ENCODE data around the gene PACS2. TPM values are rescaled to one million over a fixed set of nuclear protein-coding genes. Genes with fewer than 3 reads are reported as not detected.
"Not testable (repeated sequence)": the region's sequence is repeated elsewhere in the genome, so short reads cannot be mapped to it uniquely, and the experiment has no call there.

The PACS2 gene
- total RNA-seq, 1 experiment from 2014 or later: 27.3 TPM

DNA sequence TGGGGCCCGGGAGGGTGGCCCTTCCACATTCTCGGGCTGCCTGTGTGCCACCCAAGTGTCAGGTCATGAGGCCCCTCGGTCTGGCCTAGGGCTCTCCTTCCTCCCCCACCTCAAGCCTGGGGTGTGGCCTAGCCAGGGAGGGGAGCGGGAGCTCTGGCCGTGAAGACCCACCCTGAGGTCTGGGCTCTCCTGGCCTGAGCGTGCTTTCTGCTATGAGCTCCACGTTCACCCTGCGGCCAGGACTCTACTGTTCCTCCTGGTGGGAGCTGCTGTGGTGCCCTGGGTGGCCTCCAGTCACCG, 12.0 kb downstream of the PACS2 start:
- Histone ChIP-seq H3K4me3 (no peak overlapping the region), H3K27me3 (replicated peaks) (no peaks in the 10 kb centered on the region), H3K9me3 (replicated peaks) (no peaks in the 10 kb centered on the region; the same call in 1 of the 2 replicates), H3K4me1 (replicated peaks) (peaks cover 16% of the 10 kb centered on the region), H3K36me3 (no peaks in the 10 kb centered on the region), H3K27ac (no peak overlapping the region)
- no peak for DNase-seq (ENCODE audit: low read depth in 1 of 2, low spot score in 2 of 2)

GRCh38 chr14:105326891-105327694, 12.5 kb downstream of the PACS2 start:
- H3K4me1 ChIP-seq (replicated peaks): peaks cover 17% of the 10 kb centered on the region

GRCh38 chr14:105327695-105328045, 13.1 kb downstream of the PACS2 start:
- not testable (repeated sequence) for H3K4me3 ChIP-seq; H3K27ac ChIP-seq; H3K27me3 ChIP-seq (replicated peaks); H3K9me3 ChIP-seq (replicated peaks); H3K36me3 ChIP-seq; DNase-seq (ENCODE audit: low read depth in 1 of 2, low spot score in 2 of 2)
- H3K4me1 ChIP-seq (replicated peaks): peaks cover 17% of the 10 kb centered on the region

More at GRCh38 chr14:105326891-105327694, 12.5 kb downstream of the PACS2 start:
- H3K27ac ChIP-seq: no peak overlapping the region
- no peak overlapping the region for H3K4me3 ChIP-seq
- H3K36me3 ChIP-seq: no peaks in the 10 kb centered on the region
- peaks cover 2% of the 10 kb centered on the region; the same call in 1 of the 2 replicates for H3K9me3 ChIP-seq (replicated peaks)
- DNase-seq (ENCODE audit: low read depth in 1 of 2, low spot score in 2 of 2): no peak
- no peaks in the 10 kb centered on the region for H3K27me3 ChIP-seq (replicated peaks)

- Histone ChIP-seq H3K36me3 (no peaks in the 10 kb centered on the region), H3K4me1 (replicated peaks) (peaks cover 13% of the 10 kb centered on the region), H3K4me3 (no peak overlapping the region), H3K27me3 (replicated peaks) (no peaks in the 10 kb centered on the region), H3K27ac (no peak overlapping the region), H3K9me3 (replicated peaks) (peaks cover 2% of the 10 kb centered on the region; the same call in 1 of the 2 replicates)
- DNase-seq (ENCODE audit: low read depth in 1 of 2, low spot score in 2 of 2): no peak
These were observed 13.6 kb downstream of the PACS2 start for GRCh38 chr14:105328070-105328677.

- Histone ChIP-seq H3K4me1 (replicated peaks) (peaks cover 6% of the 10 kb centered on the region), H3K36me3 (no peaks in the 10 kb centered on the region)
These were observed 14.3 kb downstream of the PACS2 start for GRCh38 chr14:105328678-105329390.

DNA sequence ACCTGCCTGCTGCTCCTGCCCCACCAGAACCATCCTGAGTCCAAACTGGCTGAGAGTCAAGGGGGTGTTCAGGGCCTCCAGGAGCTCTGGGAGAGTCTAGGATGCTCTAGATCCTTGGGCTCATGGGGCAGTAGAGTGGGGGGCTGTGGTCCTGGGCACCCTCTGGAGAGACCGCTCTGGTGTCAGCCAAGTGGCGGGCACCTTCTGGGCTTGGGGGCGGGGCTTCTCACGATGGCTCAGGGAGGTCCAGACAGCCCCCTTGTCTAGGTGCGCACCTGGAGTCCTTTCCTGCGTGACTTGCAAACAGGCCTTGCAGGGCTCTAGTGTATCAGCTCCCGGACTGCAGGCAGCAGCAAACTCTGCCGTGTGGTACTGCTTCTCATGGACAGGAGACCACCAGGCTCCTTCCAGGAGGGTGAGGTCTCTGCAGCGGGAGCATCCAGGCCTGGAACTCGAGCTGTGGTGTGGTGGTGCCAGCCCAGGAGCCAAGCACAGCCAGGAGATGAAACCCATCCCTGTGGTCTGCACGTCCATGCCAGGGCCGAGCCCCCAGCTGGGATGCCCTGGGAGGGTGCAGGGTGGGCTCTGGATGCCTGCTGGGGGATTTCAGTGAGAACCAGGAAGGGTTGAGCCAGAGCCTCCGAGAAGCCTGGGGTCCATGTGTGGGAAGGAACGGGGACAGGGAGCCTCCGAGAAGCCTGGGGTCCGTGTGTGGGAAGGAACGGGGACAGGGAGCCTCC, 15.0 kb downstream of the PACS2 start:
- peaks cover 6% of the 10 kb centered on the region for H3K4me1 ChIP-seq (replicated peaks)
- no peaks in the 10 kb centered on the region for H3K27me3 ChIP-seq (replicated peaks)
- no peak overlapping the region for H3K27ac ChIP-seq
- peaks cover 2% of the 10 kb centered on the region; the same call in 1 of the 2 replicates for H3K9me3 ChIP-seq (replicated peaks)
- no peak overlapping the region for H3K4me3 ChIP-seq
- H3K36me3 ChIP-seq: no peaks in the 10 kb centered on the region
- no peak for DNase-seq (ENCODE audit: low read depth in 1 of 2, low spot score in 2 of 2)

More at GRCh38 chr14:105328678-105329390, 14.3 kb downstream of the PACS2 start:
- no peak overlapping the region for H3K27ac ChIP-seq
- no peaks in the 10 kb centered on the region for H3K27me3 ChIP-seq (replicated peaks)
- H3K9me3 ChIP-seq (replicated peaks): peaks cover 2% of the 10 kb centered on the region; the same call in 1 of the 2 replicates
- no peak overlapping the region for H3K4me3 ChIP-seq
- no peak for DNase-seq (ENCODE audit: low read depth in 1 of 2, low spot score in 2 of 2)

- Histone ChIP-seq H3K9me3 (replicated peaks) (peaks cover 2% of the 10 kb centered on the region; the same call in 1 of the 2 replicates), H3K27ac (no peak overlapping the region), H3K4me3 (no peak overlapping the region), H3K36me3 (no peaks in the 10 kb centered on the region), H3K4me1 (replicated peaks) (peaks cover 6% of the 10 kb centered on the region), H3K27me3 (replicated peaks) (no peaks in the 10 kb centered on the region)
- no peak for DNase-seq (ENCODE audit: low read depth in 1 of 2, low spot score in 2 of 2)
These were observed 15.9 kb downstream of the PACS2 start for GRCh38 chr14:105330491-105330895.

- Histone ChIP-seq H3K27me3 (replicated peaks) (no peaks in the 10 kb centered on the region), H3K4me1 (replicated peaks) (peaks cover 6% of the 10 kb centered on the region), H3K4me3 (no peak overlapping the region), H3K27ac (no peak overlapping the region), H3K9me3 (replicated peaks) (peaks cover 2% of the 10 kb centered on the region; the same call in 1 of the 2 replicates), H3K36me3 (no peaks in the 10 kb centered on the region)
- DNase-seq (ENCODE audit: low read depth in 1 of 2, low spot score in 2 of 2): no peak
These were observed 17.2 kb downstream of the PACS2 start for GRCh38 chr14:105331575-105332349.

GRCh38 chr14:105332350-105332874, 17.9 kb downstream of the PACS2 start:
- H3K4me1 ChIP-seq (replicated peaks): peaks cover 6% of the 10 kb centered on the region

DNA sequence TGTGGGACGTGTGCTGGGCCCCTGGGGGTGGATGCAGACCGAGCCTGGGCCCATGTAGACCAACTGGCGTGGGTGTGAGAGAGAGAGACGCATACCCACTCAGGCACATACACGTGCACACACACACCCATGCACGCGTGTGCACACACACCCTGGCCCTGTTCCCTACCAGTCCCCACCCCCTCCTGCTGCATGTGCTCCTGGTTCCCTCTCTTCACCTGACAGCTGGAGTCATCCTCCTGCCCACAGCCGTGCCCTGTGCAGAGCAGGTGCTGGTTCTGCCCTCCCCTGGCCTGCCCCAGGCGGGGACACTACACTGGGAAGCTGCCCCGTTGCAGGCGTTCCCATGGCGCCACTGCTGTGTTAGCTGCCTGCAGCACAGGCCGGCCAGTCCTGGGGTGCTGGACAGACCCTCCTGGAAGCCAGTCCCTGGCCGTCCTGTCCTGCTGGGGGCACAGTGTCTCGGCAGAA, 18.5 kb downstream of the PACS2 start:
- Histone ChIP-seq H3K9me3 (replicated peaks) (peaks cover 2% of the 10 kb centered on the region; the same call in 1 of the 2 replicates), H3K4me3 (no peak overlapping the region), H3K27ac (no peak overlapping the region), H3K27me3 (replicated peaks) (no peaks in the 10 kb centered on the region), H3K4me1 (replicated peaks) (peaks cover 6% of the 10 kb centered on the region), H3K36me3 (no peaks in the 10 kb centered on the region)
- no peak for DNase-seq (ENCODE audit: low read depth in 1 of 2, low spot score in 2 of 2)

More at GRCh38 chr14:105332350-105332874, 17.9 kb downstream of the PACS2 start:
- H3K4me3 ChIP-seq: no peak overlapping the region
- H3K27ac ChIP-seq: no peak overlapping the region
- no peak for DNase-seq (ENCODE audit: low read depth in 1 of 2, low spot score in 2 of 2)
- H3K36me3 ChIP-seq: no peaks in the 10 kb centered on the region
- H3K27me3 ChIP-seq (replicated peaks): no peaks in the 10 kb centered on the region
- H3K9me3 ChIP-seq (replicated peaks): peaks cover 2% of the 10 kb centered on the region; the same call in 1 of the 2 replicates

- H3K9me3 ChIP-seq (replicated peaks): peaks cover 2% of the 10 kb centered on the region; the same call in 1 of the 2 replicates
- peaks cover 6% of the 10 kb centered on the region for H3K4me1 ChIP-seq (replicated peaks)
- H3K4me3 ChIP-seq: no peak overlapping the region
- no peak for DNase-seq (ENCODE audit: low read depth in 1 of 2, low spot score in 2 of 2)
- H3K27me3 ChIP-seq (replicated peaks): no peaks in the 10 kb centered on the region
- H3K36me3 ChIP-seq: no peaks in the 10 kb centered on the region
- H3K27ac ChIP-seq: no peak overlapping the region
These were observed 19.2 kb downstream of the PACS2 start for GRCh38 chr14:105333613-105334364.
